IPS DF 6.9 (cell line): ENCODE measurements around the gene TSPAN18.

ENCODE experiments used
- DNase-seq: peaks from one replicate; pipeline ENCODE4 v3.0.0-alpha.2; 2013; ENCODE audit warnings: low read depth, low spot score
- H3K27ac ChIP-seq: one replicate; pipeline ENCODE4 v1.5.1; 2013; ENCODE audit warnings: low read length, control low read depth
- H3K27me3 ChIP-seq: 2 replicates; pipeline ENCODE4 v1.6.1; 2013; ENCODE audit warnings: mild to moderate bottlenecking, low read length; ENCODE audit not compliant: control insufficient read depth, insufficient read depth
- H3K36me3 ChIP-seq: 2 replicates; pipeline ENCODE4 v1.6.1; 2013; ENCODE audit warnings: low read length; ENCODE audit not compliant: control insufficient read depth, insufficient read depth
- H3K4me1 ChIP-seq: 2 replicates; pipeline ENCODE4 v1.6.1; 2013; ENCODE audit warnings: low read length; ENCODE audit not compliant: control insufficient read depth, insufficient read depth
- H3K4me3 ChIP-seq: 2 replicates; pipeline ENCODE4 v1.5.1; 2013; ENCODE audit warnings: mild to moderate bottlenecking, low read length
- H3K9me3 ChIP-seq: 2 replicates; pipeline ENCODE4 v1.6.1; 2013; ENCODE audit warnings: low read length, inconsistent platforms; ENCODE audit not compliant: control insufficient read depth, insufficient read depth
- WGBS: extraction: QIAGEN DNeasy Blood & Tissue Kit; methylation state at CpG from one replicate; pipeline ENCODE4 v1.1.7; 2013; ENCODE audit warnings: mixed read lengths, missing lambda C conversion rate; ENCODE audit not compliant: insufficient read length, insufficient coverage; 5-methylcytosine and 5-hydroxymethylcytosine counted together

The TSPAN18 gene

GRCh38 chr11:44876194-44876723 lies 149.5 kb downstream of the TSPAN18 start:
- H3K27me3 ChIP-seq, result no peaks in the 10 kb centered on the region
- no peaks in the 10 kb centered on the region for H3K9me3 ChIP-seq
- no peak for DNase-seq
- peaks cover 4% of the 10 kb centered on the region for H3K4me1 ChIP-seq
- no peak overlapping the region for H3K27ac ChIP-seq
- H3K36me3 ChIP-seq, result no peaks in the 10 kb centered on the region
- no CpG with 5 or more reads among the region's 5 CpGs for WGBS
- no peak overlapping the region for H3K4me3 ChIP-seq

DNA sequence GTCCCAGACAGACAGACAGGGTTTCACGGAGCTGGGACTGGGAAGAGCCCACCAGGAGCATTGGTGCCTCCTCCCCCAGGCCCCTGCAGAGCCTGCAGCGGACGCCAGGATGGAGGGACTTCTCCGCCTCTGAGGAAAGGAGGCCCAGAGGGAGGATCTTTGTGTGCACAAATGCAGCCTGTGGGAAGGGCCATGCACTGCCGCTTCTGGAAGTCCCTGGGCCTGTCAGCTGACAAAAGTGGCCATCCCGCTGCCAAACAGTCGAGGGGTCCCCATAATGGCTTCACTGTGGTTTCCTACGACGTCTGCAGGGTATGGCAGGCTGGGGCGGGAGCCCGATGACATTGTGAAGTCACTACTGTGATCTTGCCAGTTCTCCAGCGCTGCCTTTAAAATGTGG lies 150.1 kb downstream of the TSPAN18 start:
- no CpG with 5 or more reads among the region's 12 CpGs for WGBS
- H3K36me3 ChIP-seq, result no peaks in the 10 kb centered on the region
- no peaks in the 10 kb centered on the region for H3K27me3 ChIP-seq
- DNase-seq, result no peak
- no peak overlapping the region for H3K27ac ChIP-seq
- H3K9me3 ChIP-seq, result no peaks in the 10 kb centered on the region
- peaks cover 4% of the 10 kb centered on the region for H3K4me1 ChIP-seq
- H3K4me3 ChIP-seq, result no peak overlapping the region

DNA sequence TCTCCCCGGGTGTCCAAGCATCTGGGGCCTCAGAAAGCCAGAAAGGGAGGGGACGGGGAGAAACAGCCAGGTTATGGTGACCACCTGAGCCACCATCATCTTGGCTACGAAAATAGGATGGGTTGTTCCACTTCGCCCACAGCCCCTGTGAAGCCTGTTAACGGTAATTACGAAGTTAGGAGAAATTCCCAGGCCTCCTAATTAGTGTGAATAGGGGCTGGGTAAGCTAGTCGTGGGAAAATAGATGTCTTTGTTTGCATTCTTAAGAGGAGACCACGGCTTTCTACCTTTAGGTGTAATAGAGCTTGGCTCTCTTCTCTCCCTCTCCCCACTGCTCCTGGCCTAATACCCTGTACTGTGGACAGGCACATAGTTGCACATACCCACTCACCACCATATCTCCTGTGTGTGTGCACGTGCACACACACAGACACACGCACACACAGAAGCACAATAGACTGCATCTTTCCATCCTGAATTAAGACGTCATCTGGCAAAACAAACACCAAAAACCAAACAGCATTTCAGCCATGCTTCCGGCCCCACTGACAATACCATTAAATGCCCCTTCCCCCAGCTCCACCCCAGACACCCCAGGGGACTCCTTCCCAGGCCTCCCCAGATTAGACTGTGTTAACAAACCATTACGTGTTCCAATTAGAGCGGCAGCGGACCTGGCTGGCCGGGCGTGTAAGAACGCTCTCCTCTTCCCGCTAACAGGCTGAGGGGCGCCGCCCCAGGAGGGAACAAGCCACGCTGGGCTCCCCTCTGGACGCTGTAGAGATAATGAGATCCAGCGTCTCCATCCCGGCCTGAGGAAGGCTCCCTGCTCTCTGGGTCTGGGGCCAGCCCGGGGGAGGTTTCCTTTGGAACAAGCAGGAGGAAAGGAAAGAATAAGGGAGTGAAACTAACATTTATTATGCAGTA lies 151.1 kb downstream of the TSPAN18 start:
- no peak overlapping the region for H3K4me3 ChIP-seq
- no peaks in the 10 kb centered on the region for H3K9me3 ChIP-seq
- H3K27me3 ChIP-seq, result no peaks in the 10 kb centered on the region
- no peak for DNase-seq
- no peaks in the 10 kb centered on the region for H3K36me3 ChIP-seq
- peaks cover 4% of the 10 kb centered on the region for H3K4me1 ChIP-seq
- H3K27ac ChIP-seq, result no peak overlapping the region
- WGBS, result no CpG with 5 or more reads among the region's 26 CpGs

GRCh38 chr11:44878711-44879110 lies 151.9 kb downstream of the TSPAN18 start:
- Histone ChIP-seq H3K36me3 (no peaks in the 10 kb centered on the region), H3K27ac (no peak overlapping the region), H3K27me3 (no peaks in the 10 kb centered on the region), H3K9me3 (no peaks in the 10 kb centered on the region), H3K4me3 (no peak overlapping the region), H3K4me1 (peaks cover 4% of the 10 kb centered on the region)
- no CpG with 5 or more reads among the region's 6 CpGs for WGBS
- no peak for DNase-seq

GRCh38 chr11:44879432-44879831 lies 152.7 kb downstream of the TSPAN18 start:
- no peak overlapping the region for H3K4me3 ChIP-seq
- no peaks in the 10 kb centered on the region for H3K36me3 ChIP-seq
- no peak overlapping the region for H3K27ac ChIP-seq
- DNase-seq, result no peak
- H3K9me3 ChIP-seq, result no peaks in the 10 kb centered on the region
- WGBS, result no CpG with 5 or more reads among the region's 7 CpGs
- peaks cover 4% of the 10 kb centered on the region for H3K4me1 ChIP-seq
- H3K27me3 ChIP-seq, result no peaks in the 10 kb centered on the region

DNA sequence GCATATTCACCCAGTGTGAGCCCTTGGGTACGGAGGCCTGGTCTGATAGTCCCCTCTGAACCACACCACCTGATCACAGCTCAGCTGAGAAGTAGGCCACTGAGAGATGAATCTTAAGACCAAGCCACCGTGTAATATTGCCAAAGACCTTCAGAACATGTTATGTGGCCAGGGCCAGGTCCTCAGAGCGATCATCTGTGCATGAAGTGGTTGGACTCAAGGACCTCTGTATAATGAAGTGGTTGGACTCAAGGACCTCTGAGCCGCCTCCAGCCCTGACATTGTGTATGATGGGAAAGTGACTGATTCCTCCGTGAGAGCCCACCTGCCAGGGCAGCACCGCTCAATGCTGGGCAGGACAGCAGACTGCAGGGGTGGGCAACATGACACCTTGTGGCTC lies 153.7 kb downstream of the TSPAN18 start:
- Histone ChIP-seq H3K4me3 (no peak overlapping the region), H3K9me3 (no peaks in the 10 kb centered on the region), H3K27me3 (no peaks in the 10 kb centered on the region), H3K36me3 (no peaks in the 10 kb centered on the region), H3K27ac (no peak overlapping the region), H3K4me1 (peaks cover 4% of the 10 kb centered on the region)
- no CpG with 5 or more reads among the region's 6 CpGs for WGBS
- no peak for DNase-seq

GRCh38 chr11:44880953-44881352 lies 154.2 kb downstream of the TSPAN18 start:
- DNase-seq, result no peak
- no peaks in the 10 kb centered on the region for H3K9me3 ChIP-seq
- no peak overlapping the region for H3K4me3 ChIP-seq
- H3K27ac ChIP-seq, result no peak overlapping the region
- no peaks in the 10 kb centered on the region for H3K27me3 ChIP-seq
- WGBS, result no CpG with 5 or more reads among the region's 4 CpGs
- no peaks in the 10 kb centered on the region for H3K36me3 ChIP-seq
- peaks cover 6% of the 10 kb centered on the region for H3K4me1 ChIP-seq

- no peaks in the 10 kb centered on the region for H3K9me3 ChIP-seq
- no peaks in the 10 kb centered on the region for H3K27me3 ChIP-seq
- H3K36me3 ChIP-seq, result no peaks in the 10 kb centered on the region
- peaks cover 4% of the 10 kb centered on the region; the same call in 1 of the 2 replicates for H3K4me1 ChIP-seq
- WGBS, result no CpG with 5 or more reads among the region's 6 CpGs
- no peak overlapping the region for H3K27ac ChIP-seq
- no peak overlapping the region for H3K4me3 ChIP-seq
- DNase-seq, result no peak
Observed at GRCh38 chr11:44883277-44883676, 156.5 kb downstream of the TSPAN18 start.

- H3K4me3 ChIP-seq, result no peak overlapping the region
- no CpG with 5 or more reads among the region's 6 CpGs for WGBS
- no peak for DNase-seq
- no peaks in the 10 kb centered on the region for H3K36me3 ChIP-seq
- no peak overlapping the region for H3K27ac ChIP-seq
- no peaks in the 10 kb centered on the region for H3K27me3 ChIP-seq
- peaks cover 3% of the 10 kb centered on the region; the same call in 1 of the 2 replicates for H3K4me1 ChIP-seq
- H3K9me3 ChIP-seq, result no peaks in the 10 kb centered on the region
Observed at GRCh38 chr11:44884056-44884455, 157.3 kb downstream of the TSPAN18 start.

- no CpG with 5 or more reads among the region's 12 CpGs for WGBS
- DNase-seq, result no peak
- H3K9me3 ChIP-seq, result no peaks in the 10 kb centered on the region
- H3K4me1 ChIP-seq, result 0 out of 2 replicates have a peak, but pooled peaks cover 3% of the 10 kb centered on the region
- no peaks in the 10 kb centered on the region for H3K36me3 ChIP-seq
- H3K27me3 ChIP-seq, result no peaks in the 10 kb centered on the region
- no peak overlapping the region for H3K4me3 ChIP-seq
- no peak overlapping the region for H3K27ac ChIP-seq
Observed at GRCh38 chr11:44885065-44885810, 158.5 kb downstream of the TSPAN18 start.
